Measurements from ENCODE around the gene PTPRK. TPM values are rescaled to one million over a fixed set of nuclear protein-coding genes. Genes with fewer than 3 reads are reported as not detected.

The PTPRK gene
- total RNA-seq, 5 donors from 2014 or later (not counting 1 experiment from before 2014, with no cell fraction given) = 2.1 to 11.1 (median 7.3) TPM

GRCh38 chr6:128400875-128401274 lies 119.5 kb downstream of the PTPRK start:
- H3K27ac Mint-ChIP-seq = no peak overlapping the region

DNA sequence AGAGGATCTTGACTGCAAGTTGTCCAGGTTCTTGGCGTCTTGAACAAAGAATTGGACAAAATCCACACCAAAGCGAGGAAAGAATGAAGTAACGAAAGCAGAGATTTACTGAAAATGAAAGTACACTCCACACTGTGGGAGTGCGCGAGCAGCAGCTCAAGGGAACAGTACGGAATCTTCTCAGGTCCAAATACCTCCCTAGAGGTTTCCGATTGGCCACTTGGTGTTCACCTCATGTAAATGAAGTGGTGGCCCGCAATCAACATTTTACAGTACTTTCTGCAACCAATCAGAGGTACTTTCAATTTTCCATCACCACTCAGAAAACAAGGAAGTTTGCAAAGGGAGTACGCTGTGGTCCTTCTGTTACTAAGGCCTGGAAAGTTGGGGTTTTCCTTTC lies 122.4 kb downstream of the PTPRK start:
- no peak for ATAC-seq (replicated peaks in 1 of 4)
- 100% methylated on average over 3 of the region's 9 CpGs for WGBS (ENCODE audit: insufficient coverage)
- CTCF ChIA-PET = no interaction called here

More at GRCh38 chr6:128400875-128401274, 119.5 kb downstream of the PTPRK start:
- no peak for DNase-seq
- Mint-ChIP-seq H3K36me3 (no peaks in the 10 kb centered on the region), H3K4me3 (no peak overlapping the region), H3K9me3 (peaks cover 0 to 3% (median 0%) of the 10 kb centered on the region in 3 donors), H3K27me3 (no peaks in the 10 kb centered on the region), H3K4me1 (peaks cover 0 to 2% (median 0%) of the 10 kb centered on the region in 3 donors)
- H3K4me3 ChIP-seq (ENCODE audit: control insufficient read depth in 1 of 2, extremely low read depth in 1 of 2, low read length in 1 of 2) = no peak overlapping the region
- no peaks in the 10 kb centered on the region for H3K36me3 ChIP-seq (ENCODE audit: control insufficient read depth in 2 of 2, extremely low read depth in 1 of 2, insufficient read depth in 1 of 2, low read length in 1 of 2)
- 100% methylated on average over 1 of the region's 4 CpGs for WGBS (ENCODE audit: insufficient coverage)
- H3K9me3 ChIP-seq = no peaks in the 10 kb centered on the region
- no peaks in the 10 kb centered on the region for H3K4me1 ChIP-seq (ENCODE audit: control insufficient read depth in 1 of 2, extremely low read depth in 1 of 2, insufficient read depth in 2 of 2, low read length in 2 of 2)
- H3K27me3 ChIP-seq (replicated peaks in 1 of 2; ENCODE audit: control insufficient read depth in 2 of 2, extremely low read depth in 1 of 2, insufficient read depth in 2 of 2, low read length in 1 of 2) = no peaks in the 10 kb centered on the region
- ATAC-seq (replicated peaks in 1 of 4) = no peak
- CTCF ChIA-PET = interaction anchor here in 1 of 2 donors (1.3 kb wide), 1 partner anchor 10 kb away, joined by 3 read pairs; no protein-coding TSS in a partner anchor
- POLR2A ChIA-PET = no interaction called here
- no peak overlapping the region for H3K27ac ChIP-seq (ENCODE audit: low read length)

GRCh38 chr6:128395596-128395995 lies 124.8 kb downstream of the PTPRK start:
- POLR2A ChIA-PET = no interaction called here
- Histone ChIP-seq H3K36me3 (ENCODE audit: control insufficient read depth in 2 of 2, extremely low read depth in 1 of 2, insufficient read depth in 1 of 2, low read length in 1 of 2) (no peaks in the 10 kb centered on the region), H3K27ac (ENCODE audit: low read length) (no peak overlapping the region), H3K4me1 (ENCODE audit: control insufficient read depth in 1 of 2, extremely low read depth in 1 of 2, insufficient read depth in 2 of 2, low read length in 2 of 2) (no peaks in the 10 kb centered on the region), H3K4me3 (ENCODE audit: control insufficient read depth in 1 of 2, extremely low read depth in 1 of 2, low read length in 1 of 2) (no peak overlapping the region), H3K27me3 (replicated peaks in 1 of 2; ENCODE audit: control insufficient read depth in 2 of 2, extremely low read depth in 1 of 2, insufficient read depth in 2 of 2, low read length in 1 of 2) (no peaks in the 10 kb centered on the region), H3K9me3 (no peaks in the 10 kb centered on the region)
- H3K4me3 Mint-ChIP-seq = no peak overlapping the region
- ATAC-seq (replicated peaks in 1 of 4) = no peak
- CTCF ChIA-PET = no interaction called here
- no CpG with 5 or more reads among the region's 3 CpGs for WGBS (ENCODE audit: insufficient coverage)
- H3K27ac Mint-ChIP-seq = no peak overlapping the region
- peaks cover 0 to 3% (median 0%) of the 10 kb centered on the region in 3 donors for H3K9me3 Mint-ChIP-seq
- DNase-seq = no peak
- no peaks in the 10 kb centered on the region for H3K4me1 Mint-ChIP-seq
- H3K36me3 Mint-ChIP-seq = no peaks in the 10 kb centered on the region
- no peaks in the 10 kb centered on the region for H3K27me3 Mint-ChIP-seq

More for the DNA sequence above, 122.4 kb downstream of the PTPRK start:
- Histone ChIP-seq H3K4me1 (ENCODE audit: control insufficient read depth in 1 of 2, extremely low read depth in 1 of 2, insufficient read depth in 2 of 2, low read length in 2 of 2) (no peaks in the 10 kb centered on the region), H3K4me3 (ENCODE audit: control insufficient read depth in 1 of 2, extremely low read depth in 1 of 2, low read length in 1 of 2) (no peak overlapping the region), H3K36me3 (ENCODE audit: control insufficient read depth in 2 of 2, extremely low read depth in 1 of 2, insufficient read depth in 1 of 2, low read length in 1 of 2) (no peaks in the 10 kb centered on the region), H3K27ac (ENCODE audit: low read length) (no peak overlapping the region), H3K9me3 (no peaks in the 10 kb centered on the region), H3K27me3 (replicated peaks in 1 of 2; ENCODE audit: control insufficient read depth in 2 of 2, extremely low read depth in 1 of 2, insufficient read depth in 2 of 2, low read length in 1 of 2) (no peaks in the 10 kb centered on the region)
- Mint-ChIP-seq H3K27me3 (no peaks in the 10 kb centered on the region), H3K27ac (no peak overlapping the region), H3K36me3 (no peaks in the 10 kb centered on the region), H3K4me3 (no peak overlapping the region), H3K9me3 (peaks cover 0 to 3% (median 0%) of the 10 kb centered on the region in 3 donors), H3K4me1 (no peaks in the 10 kb centered on the region)
- DNase-seq = no peak
- POLR2A ChIA-PET = no interaction called here

- Histone ChIP-seq H3K27me3 (replicated peaks in 1 of 2; ENCODE audit: control insufficient read depth in 2 of 2, extremely low read depth in 1 of 2, insufficient read depth in 2 of 2, low read length in 1 of 2) (no peaks in the 10 kb centered on the region), H3K36me3 (ENCODE audit: control insufficient read depth in 2 of 2, extremely low read depth in 1 of 2, insufficient read depth in 1 of 2, low read length in 1 of 2) (no peaks in the 10 kb centered on the region), H3K4me3 (ENCODE audit: control insufficient read depth in 1 of 2, extremely low read depth in 1 of 2, low read length in 1 of 2) (no peak overlapping the region), H3K27ac (ENCODE audit: low read length) (no peak overlapping the region), H3K4me1 (ENCODE audit: control insufficient read depth in 1 of 2, extremely low read depth in 1 of 2, insufficient read depth in 2 of 2, low read length in 2 of 2) (no peaks in the 10 kb centered on the region), H3K9me3 (no peaks in the 10 kb centered on the region)
- no peak for ATAC-seq (replicated peaks in 1 of 4)
- H3K4me1 Mint-ChIP-seq = no peaks in the 10 kb centered on the region
- no peak overlapping the region for H3K27ac Mint-ChIP-seq
- CTCF ChIA-PET = no interaction called here
- WGBS (ENCODE audit: insufficient coverage) = no CpG with 5 or more reads among the region's 3 CpGs
- no peak overlapping the region for H3K4me3 Mint-ChIP-seq
- no peaks in the 10 kb centered on the region for H3K27me3 Mint-ChIP-seq
- no peaks in the 10 kb centered on the region for H3K36me3 Mint-ChIP-seq
- peaks cover 0 to 3% (median 0%) of the 10 kb centered on the region in 3 donors for H3K9me3 Mint-ChIP-seq
- no peak for DNase-seq
- POLR2A ChIA-PET = no interaction called here
Observed at GRCh38 chr6:128395188-128395587, 125.2 kb downstream of the PTPRK start.

DNA sequence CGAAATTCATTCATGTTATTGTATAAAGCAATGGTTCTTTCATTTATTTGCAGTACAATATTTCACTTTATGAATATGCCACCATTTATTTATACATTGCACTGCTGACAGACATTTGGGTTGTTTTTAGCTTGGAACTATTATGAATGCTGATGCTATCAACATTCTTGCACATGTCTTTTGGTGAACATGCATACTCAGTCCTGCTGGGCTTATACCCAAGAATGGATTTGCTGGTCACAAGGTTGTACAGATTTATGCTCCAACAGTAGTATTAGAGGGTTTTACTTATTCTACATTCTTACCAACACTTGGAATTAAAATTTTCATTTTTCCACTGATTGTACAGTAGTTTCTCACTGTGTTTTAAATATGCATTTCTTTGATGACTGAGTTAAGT lies 126.2 kb downstream of the PTPRK start:
- Histone ChIP-seq H3K27ac (ENCODE audit: low read length) (no peak overlapping the region), H3K27me3 (replicated peaks in 1 of 2; ENCODE audit: control insufficient read depth in 2 of 2, extremely low read depth in 1 of 2, insufficient read depth in 2 of 2, low read length in 1 of 2) (no peaks in the 10 kb centered on the region), H3K4me1 (ENCODE audit: control insufficient read depth in 1 of 2, extremely low read depth in 1 of 2, insufficient read depth in 2 of 2, low read length in 2 of 2) (no peaks in the 10 kb centered on the region), H3K4me3 (ENCODE audit: control insufficient read depth in 1 of 2, extremely low read depth in 1 of 2, low read length in 1 of 2) (no peak overlapping the region), H3K9me3 (no peaks in the 10 kb centered on the region), H3K36me3 (ENCODE audit: control insufficient read depth in 2 of 2, extremely low read depth in 1 of 2, insufficient read depth in 1 of 2, low read length in 1 of 2) (no peaks in the 10 kb centered on the region)
- no peak for DNase-seq
- Mint-ChIP-seq H3K4me3 (no peak overlapping the region), H3K4me1 (no peaks in the 10 kb centered on the region), H3K9me3 (peaks cover 0 to 3% (median 0%) of the 10 kb centered on the region in 3 donors), H3K27ac (no peak overlapping the region), H3K36me3 (no peaks in the 10 kb centered on the region), H3K27me3 (no peaks in the 10 kb centered on the region)
- ChIA-PET CTCF (no interaction called here), POLR2A (no interaction called here)
- no CpG with 5 or more reads among the region's 1 CpG for WGBS (ENCODE audit: insufficient coverage)
- ATAC-seq (replicated peaks in 1 of 4) = no peak

DNA sequence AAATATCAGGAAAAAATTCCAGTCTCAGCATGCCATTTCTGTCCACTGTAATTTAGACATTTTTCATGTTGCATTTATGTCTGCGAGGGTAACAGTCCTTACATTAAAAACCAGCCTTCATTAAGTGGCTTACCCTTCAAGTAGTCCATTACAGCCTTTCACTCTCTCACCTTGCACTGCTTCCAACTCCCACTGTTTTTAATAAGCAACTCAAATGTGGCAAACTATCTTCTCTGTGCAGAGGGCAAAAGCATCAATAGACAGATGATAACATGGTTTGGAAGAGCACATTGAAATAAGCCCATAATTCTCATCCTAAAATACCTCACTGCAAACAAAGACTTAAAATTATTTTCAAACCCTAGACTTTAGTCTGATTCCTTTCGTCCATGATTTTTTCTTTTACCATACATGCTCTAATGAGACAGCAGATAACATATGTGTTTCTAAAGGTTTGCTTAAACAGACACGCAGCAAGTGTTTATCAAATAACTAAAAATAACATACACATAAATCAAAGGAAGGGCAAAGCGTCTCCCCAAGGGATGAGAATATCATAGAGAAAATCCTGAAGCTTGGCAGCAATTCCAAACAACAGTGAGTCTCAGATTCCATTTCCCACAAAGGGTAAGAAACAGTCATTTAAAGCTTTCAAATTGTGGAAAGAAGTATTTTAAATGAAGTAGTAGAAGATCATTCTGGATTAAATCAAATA lies 130.4 kb downstream of the PTPRK start:
- Mint-ChIP-seq H3K27me3 (no peaks in the 10 kb centered on the region), H3K27ac (no peak overlapping the region), H3K9me3 (no peaks in the 10 kb centered on the region), H3K36me3 (no peaks in the 10 kb centered on the region), H3K4me1 (no peaks in the 10 kb centered on the region), H3K4me3 (no peak overlapping the region)
- Histone ChIP-seq H3K4me3 (ENCODE audit: control insufficient read depth in 1 of 2, extremely low read depth in 1 of 2, low read length in 1 of 2) (no peak overlapping the region), H3K27ac (ENCODE audit: low read length) (no peak overlapping the region), H3K36me3 (ENCODE audit: control insufficient read depth in 2 of 2, extremely low read depth in 1 of 2, insufficient read depth in 1 of 2, low read length in 1 of 2) (no peaks in the 10 kb centered on the region), H3K9me3 (no peaks in the 10 kb centered on the region), H3K27me3 (replicated peaks in 1 of 2; ENCODE audit: control insufficient read depth in 2 of 2, extremely low read depth in 1 of 2, insufficient read depth in 2 of 2, low read length in 1 of 2) (no peaks in the 10 kb centered on the region), H3K4me1 (ENCODE audit: control insufficient read depth in 1 of 2, extremely low read depth in 1 of 2, insufficient read depth in 2 of 2, low read length in 2 of 2) (no peaks in the 10 kb centered on the region)
- no peak for DNase-seq
- CTCF ChIA-PET = interaction anchor here in 1 of 2 donors (0.7 kb wide), 1 partner anchor 69 kb away, joined by 3 read pairs; no protein-coding TSS in a partner anchor
- POLR2A ChIA-PET = no interaction called here
- 100% methylated on average over 1 of the region's 4 CpGs for WGBS (ENCODE audit: insufficient coverage)
- ATAC-seq (replicated peaks in 1 of 4) = no peak
